Liver (tissue), 9 donors: ENCODE results near the gene POLD2. TPM values are rescaled to one million over a fixed set of nuclear protein-coding genes. Genes with fewer than 3 reads are reported as not detected.

Experiments used
- DNase-seq: peaks from one replicate; pipeline ENCODE4 v3.0.0-alpha.2; 2017; ENCODE audit warnings: low spot score
- H3K27ac ChIP-seq, 2 donors: one replicate each; pipeline ENCODE4 v1.7.0; 2013; ENCODE audit warnings: inconsistent platforms in 2 of 2, low read length in 2 of 2, control low read depth in 1 of 2, low read depth in 1 of 2, mild to moderate bottlenecking in 1 of 2
- H3K27me3 ChIP-seq, 4 donors: one replicate each; pipeline versions ENCODE4 v1.6.1 to v1.7.0; 2013; ENCODE audit warnings: low read length in 3 of 4, inconsistent platforms in 1 of 4, mild to moderate bottlenecking in 1 of 4, moderate library complexity in 1 of 4; ENCODE audit not compliant: control insufficient read depth in 4 of 4, insufficient read depth in 4 of 4
- H3K36me3 ChIP-seq, 4 donors: one replicate each; pipeline versions ENCODE4 v1.6.1 to v1.7.0; 2013; ENCODE audit warnings: low read length in 3 of 4, mild to moderate bottlenecking in 3 of 4, low read depth in 1 of 4, moderate library complexity in 1 of 4; ENCODE audit not compliant: control insufficient read depth in 4 of 4, insufficient read depth in 3 of 4
- H3K4me1 ChIP-seq, 4 donors: one replicate each; pipeline versions ENCODE4 v1.6.1 to v1.7.0; 2013; ENCODE audit warnings: low read length in 3 of 4, mild to moderate bottlenecking in 3 of 4, moderate library complexity in 1 of 4; ENCODE audit not compliant: control insufficient read depth in 4 of 4, insufficient read depth in 4 of 4
- H3K4me3 ChIP-seq, 3 donors: one replicate each; pipeline versions ENCODE4 v1.6.1 to v1.7.0; 2013; ENCODE audit warnings: low read length in 3 of 3, control low read depth in 1 of 3, low read depth in 1 of 3, mild to moderate bottlenecking in 1 of 3
- H3K9ac ChIP-seq, 2 donors: one replicate each; pipeline ENCODE4 v1.7.0; 2013; ENCODE audit warnings: low read length in 2 of 2, mild to moderate bottlenecking in 2 of 2, moderate library complexity in 2 of 2, control low read depth in 1 of 2, low read depth in 1 of 2
- H3K9me3 ChIP-seq, 4 donors: one replicate each; pipeline versions ENCODE4 v1.6.1 to v1.7.0; 2013; ENCODE audit warnings: low read length in 3 of 4; ENCODE audit not compliant: control insufficient read depth in 4 of 4
- CTCF ChIP-seq: fragments of 150-350 bp; IDR thresholded peaks from 2 replicates; pipeline ENCODE4 v1.5.1; 2017; ENCODE audit warnings: improper control_type of control experiment, low read depth, low read length; ENCODE audit not compliant: missing input control
- FOXA1 ChIP-seq: IDR thresholded peaks from 2 replicates; pipeline ENCODE4 v1.6.1; 2016; ENCODE audit warnings: antibody characterized with exemption
- FOXA2 ChIP-seq: IDR thresholded peaks from 2 replicates; pipeline ENCODE4 v1.6.1; 2016; ENCODE audit warnings: antibody characterized with exemption
- GABPA ChIP-seq, 2 donors: IDR thresholded peaks in 1 of 2; conservative IDR thresholded peaks in 1 of 2; 2 replicates each; pipeline ENCODE4 v1.6.1; 2016; ENCODE audit warnings: antibody characterized with exemption in 2 of 2, mild to moderate bottlenecking in 1 of 2, moderate library complexity in 1 of 2
- HNF4A ChIP-seq, 2 donors: conservative IDR thresholded peaks; 2 replicates each; pipeline ENCODE4 v1.6.1; 2016; ENCODE audit warnings: antibody characterized with exemption in 2 of 2, mild to moderate bottlenecking in 2 of 2
- HNF4G ChIP-seq: IDR thresholded peaks from 2 replicates; pipeline ENCODE4 v1.6.1; 2016; ENCODE audit warnings: antibody characterized with exemption
- JUND ChIP-seq, 2 donors: IDR thresholded peaks; 2 replicates each; pipeline ENCODE4 v1.6.1; 2016; ENCODE audit warnings: antibody characterized with exemption in 2 of 2
- NR2F2 ChIP-seq: IDR thresholded peaks from 2 replicates; pipeline ENCODE4 v1.6.1; 2016; ENCODE audit warnings: antibody characterized with exemption
- RAD21 ChIP-seq, 2 donors: IDR thresholded peaks; 2 replicates each; pipeline ENCODE4 v1.6.1; 2016; ENCODE audit warnings: antibody characterized with exemption in 2 of 2, mild to moderate bottlenecking in 2 of 2
- REST ChIP-seq: IDR thresholded peaks from 2 replicates; pipeline ENCODE4 v1.6.1; 2016; ENCODE audit warnings: antibody characterized with exemption, mild to moderate bottlenecking
- SP1 ChIP-seq: IDR thresholded peaks from 2 replicates; pipeline ENCODE4 v1.6.1; 2018; ENCODE audit warnings: antibody characterized with exemption, mild to moderate bottlenecking
- TAF1 ChIP-seq: conservative IDR thresholded peaks from 2 replicates; pipeline ENCODE4 v1.6.1; 2016; ENCODE audit warnings: antibody characterized with exemption, mild to moderate bottlenecking
- YY1 ChIP-seq: IDR thresholded peaks from 2 replicates; pipeline ENCODE4 v1.6.1; 2016; ENCODE audit warnings: antibody characterized with exemption, mild to moderate bottlenecking
- ZBTB33 ChIP-seq: IDR thresholded peaks from 2 replicates; pipeline ENCODE4 v1.6.1; 2016; ENCODE audit warnings: antibody characterized with exemption
- WGBS: extraction: QIAGEN DNeasy Blood & Tissue Kit; methylation state at CpG from one replicate; pipeline ENCODE4 v1.1.7; 2013; 5-methylcytosine and 5-hydroxymethylcytosine counted together
- polyA plus RNA-seq, 2 donors: library from polyadenylated mRNA; stranded (reverse) in 1 of 2; unstranded in 1 of 2; fragments of 200-250 nt in 1 of 2; fragments of >200 nt in 1 of 2; fragmentation: Nextera tagmentation in 1 of 2; extraction: Ambion mirVana in 1 of 2; gene quantifications; one replicate each; pipeline versions ENCODE4 v1.2.1 to v1.2.3, GENCODE V29; 2013 to 2015
- total RNA-seq, 2 donors: library from RNA; depleted of rRNA; stranded (reverse); fragments of >200 nt; gene quantifications; one replicate each; pipeline ENCODE4 v1.2.3, GENCODE V29; 2014
- donor health status: healthy.
- donor health status: healthy.
- donor health status: healthy.
- donor health status: healthy.
- donor health status: healthy.

POLD2 gene
- total and polyA plus RNA-seq, 4 donors = 53.9 to 101 (median 85.3) TPM

- no peak within 1 kb of the TSS for H3K9ac ChIP-seq
- no peaks in the 10 kb centered on the region for H3K27me3 ChIP-seq
- H3K4me3 ChIP-seq = no peak within 1 kb of the TSS
- peaks cover 10 to 28% (median 20%) of the 10 kb centered on the region in 4 donors for H3K4me1 ChIP-seq
- 38% methylated on average over 14 of the region's 14 CpGs for WGBS
- H3K9me3 ChIP-seq = no peaks in the 10 kb centered on the region
- H3K27ac ChIP-seq = no peak within 1 kb of the TSS
- H3K36me3 ChIP-seq = peaks cover 0 to 9% (median 2%) of the 10 kb centered on the region in 4 donors
- TF ChIP-seq ZBTB33 = no peak
- no peak for TF ChIP-seq SP1
- no peak for TF ChIP-seq HNF4A (conservative IDR thresholded peaks at IDR 0.05)
- no peak for TF ChIP-seq FOXA1
- no peak for TF ChIP-seq YY1
- no peak for TF ChIP-seq NR2F2
- no peak for TF ChIP-seq GABPA (IDR thresholded peaks at IDR 0.05 in 1 of 2, conservative IDR thresholded peaks at IDR 0.05 in 1 of 2)
- no peak for TF ChIP-seq CTCF
- no peak for TF ChIP-seq RAD21 (IDR thresholded peaks at IDR 0.05)
- TF ChIP-seq REST = no peak
- TF ChIP-seq HNF4G = no peak
- TF ChIP-seq JUND (IDR thresholded peaks at IDR 0.05) = no peak
- no peak for DNase-seq
Measured at GRCh38 chr7:44065431-44066110, 57.8 kb downstream of the POLD2 start, which contains the start of gene PGAM2. Gene PGAM2 (minus strand): TSS chr7:44065567. CDS start chr7:44065529, 38 bp downstream.

- 45% methylated on average over 33 of the region's 33 CpGs for WGBS
- Histone ChIP-seq H3K9ac (no peak overlapping the region), H3K4me1 (peaks cover 10 to 28% (median 20%) of the 10 kb centered on the region in 4 donors), H3K27me3 (no peaks in the 10 kb centered on the region), H3K4me3 (no peak overlapping the region), H3K36me3 (peaks cover 0 to 16% (median 8%) of the 10 kb centered on the region in 4 donors), H3K9me3 (no peaks in the 10 kb centered on the region), H3K27ac (no peak overlapping the region)
- no peak for TF ChIP-seq CTCF
- no peak for TF ChIP-seq TAF1
- no peak for TF ChIP-seq YY1
- TF ChIP-seq FOXA2 = no peak
- TF ChIP-seq HNF4A (conservative IDR thresholded peaks at IDR 0.05) = no peak
- TF ChIP-seq SP1 = no peak
- no peak for TF ChIP-seq NR2F2
- TF ChIP-seq JUND (IDR thresholded peaks at IDR 0.05) = no peak
- no peak for TF ChIP-seq FOXA1
- DNase-seq = no peak
Measured at GRCh38 chr7:44064791-44065430, 58.4 kb downstream of the POLD2 start.
